Glomerular visceral epithelial cell (primary cell): ENCODE data around the gene SMAD4.
"Not testable (repeated sequence)": the region's sequence is repeated elsewhere in the genome, so short reads cannot be mapped to it uniquely, and the experiment has no call there.

Source experiments
- DNase-seq: peaks from one replicate; pipeline ENCODE4 v3.0.0-alpha.2; 2016; ENCODE audit errors: extremely low spot score

The SMAD4 gene

GRCh38 chr18:51110073-51110797 is 80.2 kb downstream of the SMAD4 start:
- peak; percentile 43 for DNase-seq

- DNase-seq, result not testable (repeated sequence)
Observed at GRCh38 chr18:51111633-51112355, 81.8 kb downstream of the SMAD4 start.

GRCh38 chr18:51116996-51117395 is 87.0 kb downstream of the SMAD4 start:
- not testable (repeated sequence) for DNase-seq

- not testable (repeated sequence) for DNase-seq
Observed at GRCh38 chr18:51119561-51119960, 89.5 kb downstream of the SMAD4 start.

- DNase-seq, result not testable (repeated sequence)
Observed at GRCh38 chr18:51119976-51120375, 90.0 kb downstream of the SMAD4 start.

- no peak for DNase-seq
Observed at GRCh38 chr18:51120809-51121596, 91.0 kb downstream of the SMAD4 start.

GRCh38 chr18:51121597-51121857 is 91.5 kb downstream of the SMAD4 start:
- no peak for DNase-seq

- no peak for DNase-seq
Observed at GRCh38 chr18:51122266-51123045, 92.4 kb downstream of the SMAD4 start.

GRCh38 chr18:51123046-51123395 is 93.0 kb downstream of the SMAD4 start:
- no peak for DNase-seq

- DNase-seq, result no peak
Observed at GRCh38 chr18:51123481-51123880, 93.5 kb downstream of the SMAD4 start.

GRCh38 chr18:51123936-51124486 is 94.0 kb downstream of the SMAD4 start:
- DNase-seq, result no peak

- DNase-seq, result no peak
Observed at GRCh38 chr18:51125976-51126375, 96.0 kb downstream of the SMAD4 start.

GRCh38 chr18:51127664-51128063 is 97.7 kb downstream of the SMAD4 start:
- DNase-seq, result no peak

GRCh38 chr18:51128533-51128932 is 98.5 kb downstream of the SMAD4 start:
- DNase-seq, result no peak

- DNase-seq, result peak; percentile 30
Observed at GRCh38 chr18:51132256-51132935, 102.4 kb downstream of the SMAD4 start.

GRCh38 chr18:51133580-51134160 is 103.7 kb downstream of the SMAD4 start:
- DNase-seq, result no peak
